ENCODE results near the gene KDM4C. TPM values are rescaled to one million over a fixed set of nuclear protein-coding genes. Genes with fewer than 3 reads are reported as not detected.
"Not testable (repeated sequence)": the region's sequence is repeated elsewhere in the genome, so short reads cannot be mapped to it uniquely, and the experiment has no call there.

KDM4C gene
- total RNA-seq, 1 experiment from 2014 or later, result 16.2 TPM

- DNase-seq, result no peak
- no peak for TF ChIP-seq CTCF (IDR thresholded peaks at IDR 0.05; ENCODE audit: unreplicated experiment)
- no peak overlapping the region for H3K27ac Mint-ChIP-seq (ENCODE audit: unreplicated experiment)
These were observed 187.1 kb downstream of the KDM4C start for GRCh38 chr9:6944896-6945295.

GRCh38 chr9:6945816-6946215 is 188.0 kb downstream of the KDM4C start:
- no peak for DNase-seq
- Mint-ChIP-seq H3K9me3 (ENCODE audit: low read depth, unreplicated experiment) (no peaks in the 10 kb centered on the region), H3K36me3 (ENCODE audit: insufficient read depth, unreplicated experiment) (no peaks in the 10 kb centered on the region), H3K27me3 (ENCODE audit: unreplicated experiment) (no peaks in the 10 kb centered on the region), H3K27ac (ENCODE audit: unreplicated experiment) (no peak overlapping the region), H3K4me1 (ENCODE audit: low read depth, unreplicated experiment) (peaks cover 9% of the 10 kb centered on the region), H3K4me3 (ENCODE audit: low read depth, unreplicated experiment) (no peak overlapping the region)
- CTCF ChIA-PET, result no interaction called here
- intact Hi-C loops (cut with micrococcal nuclease; ENCODE audit: unreplicated experiment), result no loop called here
- no peak for TF ChIP-seq CTCF (IDR thresholded peaks at IDR 0.05; ENCODE audit: unreplicated experiment)
- no TSS peak for BruUV-seq (replicated peaks)

More at GRCh38 chr9:6944896-6945295, 187.1 kb downstream of the KDM4C start:
- Mint-ChIP-seq H3K27me3 (ENCODE audit: unreplicated experiment) (no peaks in the 10 kb centered on the region), H3K9me3 (ENCODE audit: low read depth, unreplicated experiment) (no peaks in the 10 kb centered on the region), H3K36me3 (ENCODE audit: insufficient read depth, unreplicated experiment) (no peaks in the 10 kb centered on the region), H3K4me1 (ENCODE audit: low read depth, unreplicated experiment) (peaks cover 9% of the 10 kb centered on the region), H3K4me3 (ENCODE audit: low read depth, unreplicated experiment) (no peak overlapping the region)
- CTCF ChIA-PET, result no interaction called here
- intact Hi-C loops (cut with micrococcal nuclease; ENCODE audit: unreplicated experiment), result no loop called here
- no TSS peak for BruUV-seq (replicated peaks)

GRCh38 chr9:6946583-6947166 is 188.9 kb downstream of the KDM4C start:
- CTCF ChIA-PET, result no interaction called here
- no peak for DNase-seq
- TF ChIP-seq CTCF (IDR thresholded peaks at IDR 0.05; ENCODE audit: unreplicated experiment), result no peak
- intact Hi-C loops (cut with micrococcal nuclease; ENCODE audit: unreplicated experiment), result no loop called here
- BruUV-seq (replicated peaks), result no TSS peak
- Mint-ChIP-seq H3K27ac (ENCODE audit: unreplicated experiment) (no peak overlapping the region), H3K9me3 (ENCODE audit: low read depth, unreplicated experiment) (no peaks in the 10 kb centered on the region), H3K4me1 (ENCODE audit: low read depth, unreplicated experiment) (peaks cover 9% of the 10 kb centered on the region), H3K36me3 (ENCODE audit: insufficient read depth, unreplicated experiment) (no peaks in the 10 kb centered on the region), H3K27me3 (ENCODE audit: unreplicated experiment) (no peaks in the 10 kb centered on the region), H3K4me3 (ENCODE audit: low read depth, unreplicated experiment) (no peak overlapping the region)

- intact Hi-C loops (cut with micrococcal nuclease; ENCODE audit: unreplicated experiment); DNase-seq; H3K27ac Mint-ChIP-seq (ENCODE audit: unreplicated experiment): not testable (repeated sequence)
These were observed 191.1 kb downstream of the KDM4C start for GRCh38 chr9:6948921-6949320.

GRCh38 chr9:6955251-6955921 is 197.6 kb downstream of the KDM4C start:
- no peaks in the 10 kb centered on the region for H3K9me3 Mint-ChIP-seq (ENCODE audit: low read depth, unreplicated experiment)
- no peak for TF ChIP-seq CTCF (IDR thresholded peaks at IDR 0.05; ENCODE audit: unreplicated experiment)
- intact Hi-C loops (cut with micrococcal nuclease; ENCODE audit: unreplicated experiment), result no loop called here

More at GRCh38 chr9:6948921-6949320, 191.1 kb downstream of the KDM4C start:
- BruUV-seq (replicated peaks); CTCF ChIA-PET; H3K36me3 Mint-ChIP-seq (ENCODE audit: insufficient read depth, unreplicated experiment); H3K4me3 Mint-ChIP-seq (ENCODE audit: low read depth, unreplicated experiment); H3K27me3 Mint-ChIP-seq (ENCODE audit: unreplicated experiment); H3K9me3 Mint-ChIP-seq (ENCODE audit: low read depth, unreplicated experiment); H3K4me1 Mint-ChIP-seq (ENCODE audit: low read depth, unreplicated experiment): not testable (repeated sequence)

More at GRCh38 chr9:6955251-6955921, 197.6 kb downstream of the KDM4C start:
- CTCF ChIA-PET, result no interaction called here
- Mint-ChIP-seq H3K4me1 (ENCODE audit: low read depth, unreplicated experiment) (no peaks in the 10 kb centered on the region), H3K4me3 (ENCODE audit: low read depth, unreplicated experiment) (no peak overlapping the region), H3K27ac (ENCODE audit: unreplicated experiment) (no peak overlapping the region), H3K27me3 (ENCODE audit: unreplicated experiment) (no peaks in the 10 kb centered on the region), H3K36me3 (ENCODE audit: insufficient read depth, unreplicated experiment) (no peaks in the 10 kb centered on the region)
- BruUV-seq (replicated peaks), result no TSS peak
- DNase-seq, result no peak
